ENCODE data around the gene ZCCHC14. TPM values are rescaled to one million over a fixed set of nuclear protein-coding genes. Genes with fewer than 3 reads are reported as not detected.

The ZCCHC14 gene
- total RNA-seq, 1 donor from 2014 or later: 6.3 TPM

DNA sequence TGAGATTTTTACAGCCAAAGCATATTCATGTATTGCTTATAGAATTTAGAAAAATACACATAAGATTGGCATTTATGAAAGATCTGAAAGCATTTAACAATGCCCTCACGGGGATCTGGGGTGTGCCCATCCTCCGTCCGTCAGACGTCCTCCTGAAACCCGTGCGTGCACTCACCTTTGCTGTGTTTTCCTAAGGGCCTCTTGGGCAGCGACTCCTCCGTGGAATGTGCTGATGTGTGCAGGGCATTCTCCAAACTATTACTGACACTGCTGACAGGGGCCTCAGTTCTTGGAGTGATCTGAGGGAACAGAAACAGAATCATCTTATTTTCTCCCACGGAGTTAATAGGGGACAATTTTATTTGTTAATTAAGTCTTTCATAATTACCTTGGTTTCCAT lies 33.0 kb downstream of the ZCCHC14 start:
- intact Hi-C loops (cut with micrococcal nuclease): no loop called here

DNA sequence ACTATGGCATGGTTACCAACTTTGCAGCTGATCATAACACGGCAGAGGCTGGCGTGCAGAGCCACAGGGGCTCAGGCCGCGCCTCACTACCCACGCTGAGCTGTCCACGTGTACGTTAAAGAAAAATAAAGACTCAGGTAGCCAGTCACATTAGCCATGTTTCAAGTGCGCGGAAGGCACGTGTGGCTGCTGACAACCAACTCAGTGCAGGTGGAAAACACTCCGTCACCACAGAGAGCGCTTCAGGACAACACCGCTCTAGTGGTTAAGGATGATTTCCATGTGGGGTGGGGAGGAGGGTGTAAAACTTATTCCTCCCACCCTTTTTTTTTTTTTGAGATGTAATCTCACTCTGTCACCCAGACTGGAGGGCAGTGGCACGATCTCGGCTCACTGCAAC lies 33.8 kb downstream of the ZCCHC14 start:
- intact Hi-C loops (cut with micrococcal nuclease): no loop called here

DNA sequence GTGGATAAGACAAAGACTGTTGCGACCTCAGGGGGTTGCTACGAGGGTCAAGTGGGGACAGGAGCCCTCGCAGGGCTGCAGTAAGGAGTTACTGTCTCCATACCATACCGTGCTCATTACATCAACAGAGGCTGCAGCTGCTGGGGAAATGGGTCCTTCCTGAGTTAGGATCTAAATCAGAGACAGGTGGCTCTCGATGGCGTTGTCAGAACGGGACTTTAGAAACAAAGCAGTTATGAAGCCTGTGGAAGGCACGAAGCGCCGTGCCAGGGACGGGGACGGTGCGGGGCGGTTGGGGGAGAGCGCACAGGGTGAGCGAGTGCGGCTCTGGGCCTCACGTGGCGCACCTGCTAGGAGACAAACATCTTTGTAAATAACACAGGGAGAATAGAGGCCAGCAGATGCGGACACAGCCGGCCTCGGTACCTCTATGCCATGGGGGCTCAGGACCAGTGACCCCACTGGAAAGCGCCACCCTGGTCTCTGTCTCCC lies 34.4 kb downstream of the ZCCHC14 start:
- intact Hi-C loops (cut with micrococcal nuclease): no loop called here

DNA sequence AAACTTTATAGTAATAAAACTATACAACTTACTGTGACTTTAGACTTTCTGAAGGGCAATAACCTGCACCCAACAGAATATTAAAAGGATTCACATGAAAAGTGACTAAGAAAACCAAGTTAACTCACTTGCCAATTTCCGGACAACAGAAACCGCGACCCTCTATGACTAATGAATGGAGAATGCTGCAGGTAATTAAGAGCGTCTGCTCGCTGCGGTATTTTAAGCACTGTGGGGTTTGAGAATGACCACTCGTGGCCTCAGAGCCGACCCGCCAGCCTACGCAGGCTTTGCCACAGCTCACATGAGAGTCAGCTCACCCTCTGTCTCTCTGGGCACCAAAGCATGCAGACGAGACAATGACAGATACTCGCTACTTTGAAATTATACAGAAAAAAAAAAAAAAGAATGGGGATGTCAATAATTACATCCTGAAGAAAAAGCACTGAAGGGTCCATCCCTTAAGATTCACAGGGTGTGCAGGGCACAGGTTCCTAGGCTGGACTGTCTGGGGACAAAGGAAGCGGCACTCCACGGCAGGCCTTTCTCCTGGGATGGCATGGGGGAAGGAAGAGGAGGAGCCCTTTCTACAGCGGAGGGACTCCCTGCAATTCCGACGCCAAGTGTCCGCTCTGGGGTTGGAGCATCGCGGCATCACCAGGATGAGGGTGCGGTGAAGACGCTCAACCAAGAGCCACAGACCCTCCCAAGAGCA lies 35.0 kb downstream of the ZCCHC14 start:
- intact Hi-C loops (cut with micrococcal nuclease): no loop called here

DNA sequence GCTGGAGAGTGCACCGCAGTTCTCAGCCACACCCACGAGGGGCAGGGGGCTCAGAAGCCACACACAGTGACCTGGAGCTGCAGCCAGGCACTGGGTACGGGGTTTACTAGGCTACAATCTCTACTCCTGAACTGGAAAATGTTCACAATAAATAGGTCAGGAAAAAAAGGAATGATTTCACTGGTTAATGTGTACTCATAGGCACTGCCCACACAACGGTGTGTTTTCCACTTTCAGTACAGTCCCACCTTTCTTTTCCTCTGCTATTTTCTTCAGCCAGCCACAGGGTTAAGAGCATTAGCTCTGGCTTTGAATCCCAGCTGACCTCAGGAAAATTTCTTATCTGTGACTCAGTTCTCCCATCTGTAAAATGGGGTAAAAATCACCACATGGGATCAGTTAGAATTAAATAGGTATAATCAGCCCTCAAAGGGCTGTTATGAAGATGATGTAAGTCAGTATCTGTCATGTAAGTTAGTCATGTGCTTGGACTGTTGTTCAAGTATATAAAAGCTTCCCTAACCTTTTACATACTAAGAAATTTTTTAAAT lies 35.7 kb downstream of the ZCCHC14 start:
- intact Hi-C loops (cut with micrococcal nuclease): no loop called here

DNA sequence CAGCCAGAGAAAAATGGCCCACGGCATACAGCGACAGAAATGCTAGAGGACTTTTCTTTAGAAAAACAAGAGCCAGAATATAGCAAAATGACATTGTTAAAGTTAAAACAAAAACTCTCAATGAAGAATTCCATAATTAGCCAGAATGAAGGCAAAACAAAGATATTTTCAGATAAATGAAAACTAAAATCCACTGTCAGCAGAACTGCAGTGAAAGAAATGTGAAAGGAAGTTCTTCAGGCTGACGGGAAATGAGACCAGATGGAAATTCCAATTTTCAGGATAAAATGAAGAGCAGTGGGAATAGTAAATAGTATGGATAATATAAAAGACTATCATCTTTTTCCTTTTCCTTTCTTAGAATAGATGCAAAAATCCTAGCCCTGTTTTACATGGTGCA lies 38.4 kb downstream of the ZCCHC14 start:
- intact Hi-C loops (cut with micrococcal nuclease): no loop called here

DNA sequence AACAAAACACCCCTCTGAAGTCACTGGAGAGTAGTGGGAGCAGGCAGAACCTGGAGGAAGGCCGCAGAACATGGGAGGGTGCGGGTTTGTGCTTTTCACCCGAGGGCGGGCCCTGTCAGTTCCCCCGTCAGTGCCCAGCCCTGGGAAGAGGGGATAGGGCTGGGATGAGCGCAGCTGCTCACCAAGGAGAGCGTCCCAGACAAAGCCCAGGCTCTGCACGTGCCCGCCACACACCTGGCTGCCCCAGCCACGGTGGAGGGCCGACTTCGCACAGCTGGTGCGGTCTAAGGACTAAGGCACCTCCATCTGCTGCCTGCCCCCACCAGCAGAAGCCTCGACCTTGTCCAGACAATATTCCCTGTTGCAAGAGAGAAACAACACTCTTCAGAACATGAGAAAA lies 39.5 kb downstream of the ZCCHC14 start:
- intact Hi-C loops (cut with micrococcal nuclease): no loop called here

DNA sequence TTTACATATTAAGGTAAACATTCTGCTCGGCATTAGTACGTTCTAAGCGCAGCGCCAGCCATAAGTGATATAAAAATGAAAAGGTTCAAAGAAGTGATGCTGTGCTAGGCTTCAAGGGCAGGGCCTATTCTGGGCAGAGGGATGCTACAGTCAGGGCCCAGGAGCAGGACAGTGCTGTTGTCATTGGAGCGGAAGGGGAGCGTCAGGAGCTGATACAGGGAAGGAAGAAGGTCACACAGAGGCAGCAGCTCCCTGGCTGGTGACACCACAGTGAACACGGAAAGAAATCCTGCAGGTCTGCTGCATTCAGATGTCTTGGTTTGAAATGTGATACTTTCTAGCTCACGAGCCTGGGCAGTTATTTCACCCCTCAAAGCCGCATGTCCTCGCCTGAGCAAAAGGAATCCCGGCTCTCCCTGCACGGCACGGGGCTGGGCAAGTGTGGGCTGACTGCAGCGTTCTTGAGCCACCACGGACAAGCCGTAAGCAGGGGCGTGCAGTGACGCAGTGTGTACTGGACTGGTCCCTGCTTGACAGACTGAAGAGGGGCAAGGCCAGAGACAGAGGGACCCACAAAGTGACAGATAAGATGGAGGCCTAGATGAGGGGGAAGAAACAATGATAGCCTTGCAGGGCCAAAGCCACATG lies 41.1 kb downstream of the ZCCHC14 start:
- intact Hi-C loops (cut with micrococcal nuclease): no loop called here

DNA sequence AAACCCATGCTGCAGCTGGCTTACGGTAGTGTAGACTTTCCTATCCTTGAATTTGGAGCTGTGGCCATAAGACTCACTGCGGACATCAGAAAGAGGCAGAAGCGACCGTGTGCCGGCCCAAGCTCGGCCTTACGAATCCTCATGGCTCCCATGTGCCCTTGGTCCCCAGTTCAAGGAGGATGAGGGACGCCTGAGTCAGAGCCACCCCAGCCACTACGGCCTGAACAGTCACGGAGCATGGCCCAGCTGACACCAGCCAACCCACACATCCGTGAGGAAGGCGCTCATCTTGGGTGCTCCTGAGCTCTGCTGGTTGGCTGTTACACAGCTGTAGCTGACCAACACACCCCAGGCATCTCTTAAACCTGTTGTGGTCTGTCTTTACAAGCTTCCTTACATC lies 44.0 kb downstream of the ZCCHC14 start:
- intact Hi-C loops (cut with micrococcal nuclease): no loop called here

DNA sequence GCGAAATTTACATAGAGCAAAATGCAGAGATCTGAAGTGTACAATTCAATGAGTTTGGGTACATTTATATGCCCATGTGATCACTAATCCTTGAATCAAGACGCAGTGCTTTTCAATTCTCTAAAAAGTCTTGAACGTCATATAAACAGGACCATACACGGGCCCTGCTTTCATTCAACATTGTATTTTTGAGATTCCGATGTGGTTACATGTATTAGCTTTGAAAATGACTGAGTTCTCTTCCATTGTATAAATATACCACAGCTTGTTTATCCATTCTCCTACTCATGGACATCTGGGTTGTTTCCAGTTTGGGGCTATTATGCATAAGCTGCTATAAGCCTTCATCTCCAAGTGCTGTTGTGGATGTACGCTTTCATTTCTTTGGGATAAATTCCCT lies 45.5 kb downstream of the ZCCHC14 start:
- intact Hi-C loops (cut with micrococcal nuclease): no loop called here

DNA sequence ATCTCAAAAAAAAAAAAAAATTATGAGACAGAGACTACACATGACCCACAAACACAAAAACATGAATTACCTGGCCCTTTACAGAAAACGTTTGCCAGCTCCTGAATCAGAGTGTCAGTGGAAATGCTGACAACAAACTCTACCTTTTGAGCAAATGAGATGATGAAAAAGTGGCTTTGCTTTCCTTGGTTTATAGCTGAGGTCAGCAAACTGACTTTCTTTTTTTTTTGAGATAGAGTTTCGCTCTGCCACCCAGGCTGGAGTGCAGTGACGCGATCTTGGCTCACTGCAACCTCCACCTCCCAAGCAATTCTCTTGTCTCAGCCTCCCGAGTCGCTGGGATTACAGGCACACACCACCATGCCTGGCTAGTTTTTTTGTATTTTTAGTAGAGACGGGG lies 46.3 kb downstream of the ZCCHC14 start:
- intact Hi-C loops (cut with micrococcal nuclease): no loop called here

DNA sequence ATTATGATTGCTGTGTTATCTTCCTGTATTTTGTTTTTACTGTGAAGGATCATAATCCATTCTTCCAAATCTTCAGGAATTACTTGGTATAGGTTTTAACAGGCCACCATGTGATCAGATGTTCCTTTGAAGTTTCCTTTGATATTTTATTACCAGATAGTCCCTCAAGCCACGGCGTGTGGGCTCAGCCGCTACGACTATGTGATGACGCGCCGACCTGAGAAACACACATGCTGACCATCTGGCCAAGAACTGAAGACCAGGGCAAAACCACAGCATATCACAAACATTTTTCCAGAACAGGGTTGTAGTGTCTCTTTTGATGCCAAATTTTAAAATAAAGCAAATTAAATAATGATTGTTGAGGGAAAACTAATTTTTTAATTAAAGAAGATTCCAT lies 47.3 kb downstream of the ZCCHC14 start:
- intact Hi-C loops (cut with micrococcal nuclease): no loop called here

DNA sequence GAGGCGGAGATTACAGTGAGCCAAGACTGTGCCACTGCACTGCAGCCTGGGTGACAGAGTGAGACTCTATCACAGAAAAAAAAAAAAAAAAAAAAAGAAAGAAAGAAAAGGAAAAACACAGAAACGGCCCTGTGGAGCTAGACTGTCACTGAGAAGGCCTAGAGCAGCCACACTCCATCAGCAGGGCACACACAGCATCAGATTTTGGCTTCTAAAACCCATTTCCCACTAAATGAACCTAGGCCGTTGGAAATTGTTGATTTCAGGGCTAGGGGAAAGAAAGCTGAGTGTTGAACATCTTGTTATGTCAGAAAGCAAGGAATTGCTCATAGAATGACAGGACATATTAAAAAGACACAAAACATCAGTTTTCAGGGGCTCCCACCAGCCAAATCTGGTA lies 48.9 kb downstream of the ZCCHC14 start:
- intact Hi-C loops (cut with micrococcal nuclease): no loop called here

DNA sequence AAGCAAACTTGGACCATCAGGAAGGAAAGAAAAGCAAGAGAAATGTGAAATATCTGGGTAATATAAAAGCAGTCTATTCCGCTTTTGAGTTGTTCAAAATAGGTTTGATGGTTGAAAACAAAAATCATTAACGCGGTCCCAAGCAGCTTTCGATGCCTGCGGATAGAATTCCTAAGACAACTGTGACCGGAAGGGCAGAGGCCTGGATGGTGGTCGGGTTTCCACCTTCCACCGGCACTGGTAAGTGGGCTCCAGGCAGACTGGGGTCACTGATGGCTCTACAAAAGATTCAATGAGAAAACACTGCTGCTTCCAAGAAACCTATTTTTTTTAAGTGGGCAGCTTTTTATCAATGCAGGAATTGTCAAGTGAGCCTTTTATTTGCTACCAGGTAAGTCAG lies 49.8 kb downstream of the ZCCHC14 start:
- intact Hi-C loops (cut with micrococcal nuclease): no loop called here

DNA sequence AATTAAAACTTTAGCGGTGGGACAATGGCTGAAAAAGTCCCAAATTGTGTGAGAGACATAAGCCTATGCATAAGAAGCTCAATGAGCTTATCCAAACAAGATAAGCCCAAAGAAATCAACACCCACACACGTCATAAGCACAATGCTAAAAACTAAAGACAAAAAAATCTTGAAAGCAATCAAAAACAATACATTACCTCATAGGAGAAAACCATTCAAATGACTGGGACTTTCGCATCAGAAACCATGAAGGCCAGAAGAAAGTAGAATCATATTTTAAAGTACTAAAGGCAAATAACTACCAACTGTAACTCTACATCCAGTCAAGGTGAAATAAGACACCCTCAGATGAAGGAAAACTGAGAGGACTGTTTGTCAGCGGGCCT lies 50.2 kb downstream of the ZCCHC14 start:
- intact Hi-C loops (cut with micrococcal nuclease): no loop called here

DNA sequence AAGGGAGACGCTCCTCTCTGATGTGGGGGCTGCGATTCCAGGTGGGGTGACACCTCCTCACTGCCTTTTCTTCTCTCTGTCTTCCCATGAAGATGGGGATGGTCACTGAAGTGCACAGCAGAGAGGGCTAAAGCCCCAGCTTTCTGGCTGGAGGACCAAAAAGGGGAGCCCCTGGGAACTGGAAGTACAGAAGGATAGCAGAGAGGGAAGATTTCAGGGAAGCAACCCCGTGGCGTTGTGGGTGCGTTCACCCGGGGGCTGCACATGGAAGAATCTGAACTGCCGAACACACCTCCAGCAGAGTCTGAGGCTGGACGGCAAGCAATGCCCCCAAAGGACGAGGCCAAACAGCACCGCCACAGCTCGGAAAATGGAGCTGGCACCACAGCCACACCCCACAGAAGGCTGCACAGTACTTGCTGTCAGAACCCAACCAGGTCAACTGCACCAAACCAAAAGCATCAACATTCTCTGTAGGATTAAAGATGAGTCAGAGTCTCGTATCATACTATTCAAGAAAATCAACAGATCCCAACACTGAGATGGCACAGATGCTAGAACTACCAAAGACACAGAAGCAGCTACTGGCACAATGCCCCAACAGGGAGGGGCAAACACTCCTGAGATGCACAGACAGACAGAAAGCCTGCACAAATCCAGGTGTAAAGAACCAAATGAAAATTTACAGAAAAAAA lies 50.8 kb downstream of the ZCCHC14 start:
- intact Hi-C loops (cut with micrococcal nuclease): no loop called here

DNA sequence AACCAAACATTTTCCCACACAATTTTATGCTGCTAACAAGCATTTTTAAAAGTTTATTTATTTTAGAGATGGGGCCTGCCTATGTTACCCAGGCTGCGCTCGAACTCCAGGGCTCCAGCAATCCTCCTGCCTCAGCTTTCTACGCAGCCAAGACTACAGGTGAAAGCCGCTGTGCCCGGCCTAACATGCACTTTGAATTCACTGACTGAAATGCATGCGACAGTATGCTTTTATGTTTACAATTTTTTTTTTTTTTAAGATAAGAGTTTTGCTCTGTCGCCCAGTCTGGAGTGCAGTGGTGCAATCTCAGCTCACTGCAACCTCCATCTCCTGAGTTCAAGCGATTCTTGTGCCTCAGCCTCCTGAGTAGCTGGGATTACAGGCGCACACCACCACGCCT lies 52.9 kb downstream of the ZCCHC14 start:
- intact Hi-C loops (cut with micrococcal nuclease): no loop called here

DNA sequence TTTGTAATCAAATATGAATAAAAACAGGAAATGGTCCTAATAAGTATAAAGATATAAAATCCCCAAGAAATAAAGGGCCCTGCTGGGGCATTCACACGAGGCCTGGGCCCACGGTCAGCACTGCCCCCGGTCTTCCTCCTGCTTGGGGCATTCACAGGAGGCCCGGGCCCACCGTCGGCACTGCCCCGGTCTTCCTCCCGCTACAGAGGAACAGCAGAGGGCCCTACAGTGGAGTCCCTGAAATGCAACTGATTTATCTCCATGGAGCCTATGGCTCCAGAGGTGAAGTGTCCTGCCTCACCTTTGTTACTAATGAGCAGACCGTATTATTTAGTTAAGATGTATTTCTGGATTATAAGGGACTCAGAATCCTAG lies 54.2 kb downstream of the ZCCHC14 start:
- intact Hi-C loops (cut with micrococcal nuclease): no loop called here

DNA sequence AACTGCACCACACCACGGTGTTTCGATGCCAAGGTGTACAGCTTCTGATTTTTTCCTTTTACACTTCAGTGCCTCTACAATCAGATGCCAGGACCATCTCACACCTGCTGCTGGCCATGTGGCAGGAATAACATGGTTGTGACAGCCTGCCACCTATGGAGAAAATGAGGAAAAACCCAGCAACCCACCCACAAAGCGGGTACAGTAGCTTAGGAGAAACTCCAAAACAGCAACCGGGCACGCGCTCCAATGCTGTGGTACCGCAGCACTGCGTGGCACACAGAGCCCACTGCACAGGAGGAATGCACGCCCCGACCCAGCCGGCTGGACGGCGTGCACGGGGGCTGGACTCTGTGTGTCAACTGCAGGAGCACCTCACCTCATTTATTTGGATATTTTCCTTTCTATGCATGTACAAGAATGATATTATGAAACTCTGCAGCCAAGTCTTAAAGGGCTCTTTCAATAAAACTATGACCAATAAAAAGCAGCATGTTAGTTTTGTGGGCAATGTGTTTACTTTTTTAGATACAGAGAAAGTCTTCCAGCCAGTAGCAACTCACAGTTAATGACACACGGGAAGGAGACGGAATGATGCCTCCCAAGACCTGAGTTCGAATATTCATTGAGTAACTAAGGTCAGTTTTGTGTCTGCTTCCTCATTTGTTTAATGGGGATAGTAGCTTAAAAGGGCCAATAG lies 54.8 kb downstream of the ZCCHC14 start:
- intact Hi-C loops (cut with micrococcal nuclease): no loop called here

DNA sequence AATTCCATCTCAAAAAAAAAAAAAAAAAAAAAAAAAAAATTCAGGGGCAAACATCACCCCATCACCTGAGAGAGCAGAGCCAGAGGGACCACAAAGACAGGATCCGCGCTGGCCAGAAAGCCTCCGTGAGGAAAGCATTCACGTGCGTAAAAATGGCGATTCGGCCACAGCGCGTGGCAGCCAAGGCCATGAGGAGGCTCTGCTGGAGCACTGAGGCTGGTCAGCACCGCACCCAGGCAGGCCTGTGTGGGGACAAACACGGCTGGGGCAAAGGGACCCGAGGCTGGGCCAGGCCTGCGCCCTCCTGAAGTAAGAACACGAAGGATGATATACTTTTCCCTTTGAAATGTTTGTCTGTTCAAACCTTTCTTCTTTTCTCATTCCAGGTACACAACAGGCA lies 55.5 kb downstream of the ZCCHC14 start:
- intact Hi-C loops (cut with micrococcal nuclease): no loop called here

DNA sequence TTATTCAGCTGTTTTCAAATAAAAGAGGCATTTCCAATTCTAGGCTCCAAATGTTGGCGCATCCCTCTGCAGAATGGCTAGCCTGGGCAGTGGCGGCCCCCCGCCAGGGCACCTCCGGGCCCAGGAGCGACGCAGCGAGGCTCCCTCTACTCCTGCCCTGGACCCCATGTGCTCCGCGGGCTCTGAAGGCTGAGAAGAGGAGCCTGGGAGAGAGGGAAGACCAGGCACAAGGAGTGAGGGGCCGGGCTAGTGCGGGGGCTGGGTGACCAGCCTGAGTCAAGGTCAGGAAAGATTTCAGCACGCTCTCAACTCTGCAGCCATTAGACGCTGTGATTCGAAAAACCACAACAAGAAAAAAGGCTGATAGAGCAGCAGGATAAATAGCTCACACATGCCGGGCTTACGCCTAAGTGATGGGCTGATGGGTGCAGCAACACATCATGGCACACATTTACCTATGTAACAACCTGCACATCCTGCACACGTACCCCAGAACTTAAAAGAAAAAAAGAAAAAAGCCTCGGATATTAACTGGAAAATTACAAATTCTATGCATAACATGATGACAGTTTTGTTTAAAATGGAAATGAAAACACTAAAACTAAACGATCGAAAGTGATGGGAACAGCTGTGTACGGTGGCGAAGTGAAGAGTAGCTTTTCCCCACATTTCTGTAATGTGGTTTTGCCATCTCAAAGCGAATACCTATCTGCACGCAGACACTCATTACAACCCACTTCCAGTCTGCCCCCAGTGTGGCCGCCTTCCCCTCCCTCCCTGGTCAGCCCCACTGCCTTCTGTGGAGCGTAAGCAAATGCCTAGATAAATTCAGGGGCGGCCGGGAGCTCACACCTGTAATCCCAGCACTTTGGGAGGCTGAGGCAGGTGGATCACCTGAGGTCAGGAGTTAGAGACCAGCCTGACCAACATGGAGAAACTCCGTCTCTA lies 56.3 kb downstream of the ZCCHC14 start:
- intact Hi-C loops (cut with micrococcal nuclease): no loop called here

Measured in T-helper 1 cell treated with Interleukin-12 subunit alpha and Interleukin-12 subunit beta and Interleukin-4 antibody, amounts not matched to agents 30 ng/mL and 1 ng/mL, for 36 hours (primary cell).